Psoas muscle (tissue), 8 donors: ENCODE results near the gene TAF1C. TPM values are rescaled to one million over a fixed set of nuclear protein-coding genes. Genes with fewer than 3 reads are reported as not detected.
A peak's percentile ranks its signal among the peaks of the same experiment; 100 is the strongest.

Experiments used
- ATAC-seq, 4 donors: fragments of 200-7000 bp; cut with Tn5 transposase; one replicate each; pipeline ENCODE4 v1.9.1; 2020; ENCODE audit warnings: moderate library complexity in 3 of 4, mild to moderate bottlenecking in 2 of 4
- DNase-seq, 2 donors: peaks; one replicate each; pipeline ENCODE4 v3.0.0-alpha.2; 2020
- H3K27ac ChIP-seq: fragments of 200-600 bp; one replicate; pipeline ENCODE4 v1.8.0; 2022
- H3K27me3 ChIP-seq, 3 donors: fragments of 200-600 bp in 1 of 3; one replicate each; pipeline versions ENCODE4 v1.6.1 to v1.8.0; 2013 to 2022; ENCODE audit warnings: low read length in 2 of 3, mild to moderate bottlenecking in 2 of 3, moderate library complexity in 1 of 3; ENCODE audit not compliant: insufficient read depth in 3 of 3
- H3K36me3 ChIP-seq, 2 donors: fragments of 200-600 bp in 1 of 2; one replicate each; pipeline versions ENCODE4 v1.6.1 to v1.8.0; 2013 to 2022; ENCODE audit warnings: low read depth in 1 of 2, mild to moderate bottlenecking in 1 of 2, moderate library complexity in 1 of 2; ENCODE audit not compliant: insufficient read depth in 1 of 2
- H3K4me1 ChIP-seq: fragments of 200-600 bp; one replicate; pipeline ENCODE4 v1.8.0; 2022
- H3K4me3 ChIP-seq: fragments of 200-600 bp; one replicate; pipeline ENCODE4 v1.8.0; 2022; ENCODE audit warnings: mild to moderate bottlenecking
- H3K9me3 ChIP-seq: fragments of 200-600 bp; one replicate; pipeline ENCODE4 v1.8.0; 2022
- WGBS, 3 donors: extraction: QIAGEN DNeasy Blood & Tissue Kit; methylation state at CpG; one replicate each; pipeline versions ENCODE4 v1.1.6 to v1.1.7; 2013; 5-methylcytosine and 5-hydroxymethylcytosine counted together
- intact Hi-C, 2 donors: fragments of 100-400 bp; cut with DNase I; formaldehyde crosslinking; loops; one replicate each; pipeline versions ENCODE4 v1.11.0 to v1.14.2; 2022
- long read RNA-seq, 2 donors: library from polyadenylated mRNA; unstranded; transcript quantifications; one replicate each; pipeline ENCODE4 v2.0.0, GENCODE V29; 2021
- polyA plus RNA-seq, 3 donors: library from polyadenylated mRNA; stranded (reverse); fragments of 200-250 nt; gene quantifications; one replicate each; pipeline ENCODE4 v1.2.3, GENCODE V29; 2013
- total RNA-seq, 4 donors: library from RNA; stranded (reverse); fragmentation: NEBNext Ultra II Directional in 2 of 4; extraction: Animal tissue kit (Norgen Biotek cat#: 25700) in 2 of 4; gene quantifications; one replicate each; pipeline versions ENCODE4 v1.2.1 to v1.2.4, GENCODE V29; 2021 to 2023
- TF ChIP-seq, protein P1 (sequence below): fragments of 200-600 bp; IDR thresholded peaks from one replicate; pipeline ENCODE4 v1.8.0; 2022; ENCODE audit warnings: antibody characterized with exemption
- donor health status: healthy with polysubstance abuse.
- donor health status: DM: no; HTN: no; CAD: no; lungs with moderate emphysema.
- donor health status: Bipolar disorder and iron deficiency.
- donor health status: healthy.
- donor health status: DM: yes; HTN: yes; CAD: no.
- donor health status: DM: no; HTN: no; CAD: no.
- donor health status: DM: no; HTN: no; CAD: no.
- donor health status: DM: yes; HTN: yes; CAD: no.

Gene TAF1C, protein sequence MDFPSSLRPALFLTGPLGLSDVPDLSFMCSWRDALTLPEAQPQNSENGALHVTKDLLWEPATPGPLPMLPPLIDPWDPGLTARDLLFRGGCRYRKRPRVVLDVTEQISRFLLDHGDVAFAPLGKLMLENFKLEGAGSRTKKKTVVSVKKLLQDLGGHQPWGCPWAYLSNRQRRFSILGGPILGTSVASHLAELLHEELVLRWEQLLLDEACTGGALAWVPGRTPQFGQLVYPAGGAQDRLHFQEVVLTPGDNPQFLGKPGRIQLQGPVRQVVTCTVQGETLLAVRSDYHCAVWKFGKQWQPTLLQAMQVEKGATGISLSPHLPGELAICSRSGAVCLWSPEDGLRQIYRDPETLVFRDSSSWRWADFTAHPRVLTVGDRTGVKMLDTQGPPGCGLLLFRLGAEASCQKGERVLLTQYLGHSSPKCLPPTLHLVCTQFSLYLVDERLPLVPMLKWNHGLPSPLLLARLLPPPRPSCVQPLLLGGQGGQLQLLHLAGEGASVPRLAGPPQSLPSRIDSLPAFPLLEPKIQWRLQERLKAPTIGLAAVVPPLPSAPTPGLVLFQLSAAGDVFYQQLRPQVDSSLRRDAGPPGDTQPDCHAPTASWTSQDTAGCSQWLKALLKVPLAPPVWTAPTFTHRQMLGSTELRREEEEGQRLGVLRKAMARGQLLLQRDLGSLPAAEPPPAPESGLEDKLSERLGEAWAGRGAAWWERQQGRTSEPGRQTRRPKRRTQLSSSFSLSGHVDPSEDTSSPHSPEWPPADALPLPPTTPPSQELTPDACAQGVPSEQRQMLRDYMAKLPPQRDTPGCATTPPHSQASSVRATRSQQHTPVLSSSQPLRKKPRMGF
- total RNA-seq (10 to 100 TPM in 3 of 4 donors, 1 to 10 TPM in 1; 8.3 to 22.3 (median 16.3) TPM), polyA plus RNA-seq (10 to 100 TPM; 13.6 to 24.4 (median 19.3) TPM)
- long read RNA-seq, donor 1, partial matches to known transcripts, result 1 of 6 reads
- long read RNA-seq, donor 1, other reads (novel, unspliced or antisense), result 3 of 6 reads
- long read RNA-seq, donor 2, full-length matches to known transcripts, result 5 of 41 reads
- long read RNA-seq, donor 2, partial matches to known transcripts, result 24 of 41 reads
- long read RNA-seq, donor 2, other reads (novel, unspliced or antisense), result 12 of 41 reads

- H3K4me3 ChIP-seq, result peak within 1 kb of the TSS; percentile 83
- no peaks in the 10 kb centered on the region for H3K27me3 ChIP-seq
- H3K9me3 ChIP-seq, result no peaks in the 10 kb centered on the region
- intact Hi-C loops, result loop anchor here (5.0 to 10.0 kb wide), 4 partner anchors 105 to 360 kb away; partner anchors contain the start of genes NECAB2 (in 1 of the 2) and OSGIN1 (in 1 of the 2)
- H3K27ac ChIP-seq, result peak within 1 kb of the TSS; percentile 77
- 2 to 3% (median 2%) methylated on average over 48 to 55 of the region's 55 CpGs for WGBS, 3 donors
- peaks cover 0 to 27% of the 10 kb centered on the region in 2 donors for H3K36me3 ChIP-seq
- TF ChIP-seq, protein P1, sequence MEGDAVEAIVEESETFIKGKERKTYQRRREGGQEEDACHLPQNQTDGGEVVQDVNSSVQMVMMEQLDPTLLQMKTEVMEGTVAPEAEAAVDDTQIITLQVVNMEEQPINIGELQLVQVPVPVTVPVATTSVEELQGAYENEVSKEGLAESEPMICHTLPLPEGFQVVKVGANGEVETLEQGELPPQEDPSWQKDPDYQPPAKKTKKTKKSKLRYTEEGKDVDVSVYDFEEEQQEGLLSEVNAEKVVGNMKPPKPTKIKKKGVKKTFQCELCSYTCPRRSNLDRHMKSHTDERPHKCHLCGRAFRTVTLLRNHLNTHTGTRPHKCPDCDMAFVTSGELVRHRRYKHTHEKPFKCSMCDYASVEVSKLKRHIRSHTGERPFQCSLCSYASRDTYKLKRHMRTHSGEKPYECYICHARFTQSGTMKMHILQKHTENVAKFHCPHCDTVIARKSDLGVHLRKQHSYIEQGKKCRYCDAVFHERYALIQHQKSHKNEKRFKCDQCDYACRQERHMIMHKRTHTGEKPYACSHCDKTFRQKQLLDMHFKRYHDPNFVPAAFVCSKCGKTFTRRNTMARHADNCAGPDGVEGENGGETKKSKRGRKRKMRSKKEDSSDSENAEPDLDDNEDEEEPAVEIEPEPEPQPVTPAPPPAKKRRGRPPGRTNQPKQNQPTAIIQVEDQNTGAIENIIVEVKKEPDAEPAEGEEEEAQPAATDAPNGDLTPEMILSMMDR, result peak; percentile 92
- ATAC-seq (peak; percentile 98 to 100 (median 99)), DNase-seq (peak; percentile 93 to 96)
- peaks cover 11% of the 10 kb centered on the region for H3K4me1 ChIP-seq
Observed at GRCh38 chr16:84186685-84187437, at the start of gene TAF1C. Gene TAF1C, minus strand, starts transcription at chr16:84187057. Its CDS starts 2,069 bp downstream, at chr16:84184988.

DNA sequence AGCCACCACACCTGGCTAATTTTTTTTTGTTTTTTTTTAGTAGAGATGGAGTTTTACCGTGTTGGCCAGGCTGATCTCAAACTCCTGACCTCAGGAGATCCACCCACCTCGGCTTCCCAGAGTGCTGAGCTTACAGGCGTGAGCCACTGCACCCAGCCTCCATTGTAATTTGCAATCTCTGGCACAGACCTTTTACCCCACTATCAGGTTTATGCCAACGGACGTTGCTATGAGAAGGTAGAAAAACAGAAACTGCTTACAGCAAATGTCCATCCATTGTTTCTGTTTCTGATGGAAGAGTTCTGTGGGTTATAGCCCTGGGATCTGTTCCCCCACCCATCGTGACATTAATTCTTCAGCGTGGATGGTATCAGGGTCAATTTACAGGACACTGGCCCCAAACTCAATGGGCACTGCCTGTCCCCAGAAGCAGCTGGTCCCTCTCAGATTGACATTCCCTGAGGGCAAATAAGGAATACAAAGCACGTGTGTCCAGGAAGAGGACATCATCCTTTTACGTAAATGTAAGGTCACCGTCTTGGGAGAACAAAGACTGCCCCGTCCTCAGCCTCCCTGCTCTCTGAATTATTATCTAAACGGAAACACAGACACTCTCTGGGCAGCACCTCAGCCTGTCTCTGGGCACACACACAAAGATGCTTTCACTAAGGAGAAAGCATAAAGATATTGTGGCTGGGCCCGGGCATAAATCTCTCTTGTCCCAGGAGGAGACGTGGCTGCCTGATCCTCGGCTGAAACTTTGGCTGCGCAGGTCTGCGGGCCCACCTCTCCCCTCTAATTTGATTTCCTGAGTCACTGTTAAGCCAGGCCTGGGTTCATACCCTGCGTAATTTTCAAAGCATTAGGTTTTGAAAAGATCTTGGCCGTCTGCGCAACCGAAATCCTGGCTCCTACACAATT, 47.7 kb upstream of the TAF1C start:
- H3K9me3 ChIP-seq, result no peaks in the 10 kb centered on the region
- no peak overlapping the region for H3K4me3 ChIP-seq
- no peak overlapping the region for H3K27ac ChIP-seq
- ATAC-seq (no peak), DNase-seq (no peak)
- intact Hi-C loops, result no loop called here
- TF ChIP-seq, protein P1, result no peak
- H3K27me3 ChIP-seq, result peaks cover 0 to 9% (median 2%) of the 10 kb centered on the region in 3 donors
- H3K36me3 ChIP-seq, result no peaks in the 10 kb centered on the region
- no peaks in the 10 kb centered on the region for H3K4me1 ChIP-seq
- WGBS, 3 donors, result 34 to 44% (median 41%) methylated on average over 21 of the region's 21 CpGs

GRCh38 chr16:84233748-84234147, 46.9 kb upstream of the TAF1C start:
- DNase-seq, result no peak
- Histone ChIP-seq H3K27me3 (peaks cover 0 to 9% (median 0%) of the 10 kb centered on the region in 3 donors), H3K9me3 (no peaks in the 10 kb centered on the region), H3K27ac (no peak overlapping the region), H3K36me3 (no peaks in the 10 kb centered on the region), H3K4me3 (no peak overlapping the region), H3K4me1 (no peaks in the 10 kb centered on the region)
- 80 to 90% (median 88%) methylated on average over 9 of the region's 9 CpGs for WGBS, 3 donors
- no peak for ATAC-seq
- intact Hi-C loops, result no loop called here
- TF ChIP-seq, protein P1, result no peak
